GM19193 (cell line): ENCODE measurements around the gene TMEM138.

ENCODE experiments used
- POLR2A ChIP-seq: IDR thresholded peaks from 4 replicates; pipeline ENCODE4 v1.6.1; 2011; ENCODE audit not compliant: insufficient read depth, insufficient read length; ENCODE audit errors: extremely low read depth

TMEM138 gene

DNA sequence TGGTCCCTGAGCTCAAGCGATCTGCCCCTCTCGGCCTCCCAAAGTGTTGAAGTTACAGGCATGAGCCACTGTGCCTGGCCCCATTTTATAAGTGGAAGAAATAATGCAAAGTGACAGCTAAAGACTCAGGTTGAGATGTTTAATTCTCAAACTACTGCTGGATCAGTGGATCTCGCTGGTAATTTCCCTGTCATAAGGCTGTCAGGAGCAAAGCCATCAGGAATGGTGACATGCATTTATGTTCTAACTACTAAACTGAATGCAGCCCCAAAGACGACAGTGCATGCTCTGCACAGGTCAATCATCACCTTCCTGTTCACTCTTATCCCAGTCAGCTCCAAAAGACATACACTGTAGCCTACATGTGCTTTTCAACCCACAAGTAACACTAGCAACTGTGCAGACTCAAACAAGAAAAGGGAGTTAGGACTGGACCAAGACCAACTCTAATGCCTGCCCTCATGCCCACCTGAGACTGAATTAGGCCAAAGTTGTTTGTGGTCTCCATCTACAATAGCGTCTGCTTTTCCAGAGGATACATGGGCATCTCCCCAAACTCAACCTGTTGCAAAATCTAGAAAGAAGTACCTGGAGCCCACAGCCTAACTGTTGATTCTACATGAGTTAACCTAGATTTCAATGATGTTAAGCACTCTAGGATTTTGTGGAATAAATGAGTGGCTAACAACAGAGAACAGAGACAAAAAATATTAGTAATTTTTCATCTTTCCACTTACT, 45.0 kb downstream of the TMEM138 start:
- no peak for TF ChIP-seq POLR2A

DNA sequence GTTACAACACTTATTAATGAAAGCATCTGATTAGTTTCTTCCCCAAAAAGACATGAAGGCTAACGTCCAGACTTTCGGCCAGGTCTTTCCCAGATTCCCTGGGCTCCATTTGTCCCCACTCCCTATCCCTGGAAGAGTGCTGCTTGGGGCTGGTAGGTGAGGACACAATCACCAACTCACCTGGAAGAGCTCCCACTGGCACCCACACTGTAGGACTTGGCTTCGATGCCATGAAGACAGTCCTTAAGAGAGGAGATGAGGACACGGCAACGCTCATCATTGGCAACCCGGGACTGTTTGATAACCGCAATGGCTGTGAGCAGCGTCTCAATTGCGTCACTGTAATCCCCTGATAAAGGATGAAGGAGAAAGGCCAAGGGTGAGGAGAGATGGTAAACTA, 49.4 kb downstream of the TMEM138 start:
- no peak for TF ChIP-seq POLR2A

DNA sequence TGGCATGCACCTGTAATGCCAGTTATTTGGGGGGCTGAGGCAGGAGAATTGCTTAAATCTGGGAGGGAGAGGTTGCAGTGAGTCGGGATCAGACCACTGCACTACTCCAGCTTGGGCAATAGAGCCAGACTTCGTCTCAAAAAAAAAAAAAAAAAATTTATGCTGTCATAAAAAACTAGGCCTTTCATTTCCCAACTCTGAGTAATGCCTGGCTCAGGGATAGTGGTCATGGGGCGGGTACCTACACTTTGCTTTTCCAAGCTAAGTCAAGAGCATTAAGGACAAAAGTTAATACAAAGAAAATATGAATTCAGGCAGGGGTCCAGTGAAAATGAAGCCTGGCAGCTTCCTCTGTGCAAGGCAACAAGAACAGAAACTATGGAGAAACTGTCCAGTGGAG, 51.3 kb downstream of the TMEM138 start:
- TF ChIP-seq POLR2A = no peak

DNA sequence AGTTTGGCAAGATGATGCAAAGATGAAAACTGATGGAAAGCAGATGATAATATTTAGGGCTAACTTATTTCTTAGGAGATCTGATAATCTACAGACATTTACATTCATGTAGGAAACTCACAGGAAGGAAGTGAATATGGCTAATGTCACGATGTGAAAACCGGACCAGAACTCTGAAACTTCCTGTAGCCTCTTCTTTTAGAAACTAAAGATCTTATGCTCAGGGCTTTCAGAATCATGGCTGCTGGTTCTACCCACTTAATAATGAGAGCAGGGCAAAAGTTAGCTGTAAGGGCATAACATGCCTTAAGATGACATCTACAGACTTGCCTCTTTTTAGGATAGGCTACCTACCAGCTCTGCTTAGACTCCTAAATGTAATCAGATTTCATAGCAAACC, 52.4 kb downstream of the TMEM138 start:
- no peak for TF ChIP-seq POLR2A

DNA sequence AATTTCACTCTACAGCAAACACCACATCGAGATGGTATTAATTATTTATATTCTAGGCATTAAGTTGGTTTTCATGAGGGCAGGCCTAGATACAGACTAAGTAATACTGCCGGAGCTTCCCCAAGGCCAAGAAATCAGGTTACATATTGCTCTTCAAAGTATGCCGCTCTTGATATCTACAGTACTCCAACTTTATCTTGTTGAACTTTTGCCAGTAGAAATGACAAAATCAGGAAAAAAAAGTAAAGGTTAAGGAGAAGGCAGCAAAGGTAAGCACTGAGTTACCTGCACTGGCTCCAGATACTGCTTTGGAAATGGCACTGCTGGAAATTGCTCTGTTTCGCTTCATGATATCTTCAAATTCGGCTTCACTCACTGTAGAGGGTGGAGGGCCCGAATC, 53.2 kb downstream of the TMEM138 start:
- TF ChIP-seq POLR2A = no peak

DNA sequence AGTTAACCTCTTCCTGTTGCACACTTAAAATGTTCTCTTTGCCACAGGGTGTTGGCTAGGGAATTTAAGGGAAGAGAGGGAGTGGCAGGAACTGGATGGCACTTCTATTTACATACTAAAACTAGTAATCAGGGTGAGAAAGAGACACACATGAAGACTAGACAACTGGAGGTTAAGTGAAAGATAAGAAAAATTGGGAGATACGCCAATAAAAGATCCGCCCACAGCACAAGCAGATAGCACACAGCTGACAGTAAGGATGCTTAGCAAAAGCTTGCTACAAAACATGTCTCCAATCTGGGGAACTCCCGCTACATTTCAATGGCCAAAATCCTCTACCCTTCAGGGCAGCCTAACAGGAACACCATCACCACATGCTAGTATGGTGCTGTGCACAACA, 54.8 kb downstream of the TMEM138 start:
- TF ChIP-seq POLR2A = no peak

DNA sequence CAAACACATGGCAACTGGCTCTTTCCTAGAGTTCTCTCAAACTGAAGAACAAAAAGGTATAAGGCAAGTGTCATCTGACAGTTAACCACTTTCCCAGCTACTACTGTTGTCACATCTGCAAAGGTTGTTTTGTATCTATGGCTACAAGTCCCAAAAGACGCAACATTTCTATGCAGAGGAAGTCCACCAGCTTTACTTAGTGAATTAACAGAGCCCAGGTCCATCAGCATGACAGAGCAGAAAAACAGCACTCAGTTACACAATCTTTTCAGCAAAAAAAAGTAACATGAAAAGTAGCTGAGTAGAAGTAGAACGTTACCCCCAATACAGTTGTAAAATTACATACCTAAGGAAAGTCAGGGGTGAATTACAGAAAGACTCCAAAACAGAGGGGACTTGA, 55.5 kb downstream of the TMEM138 start:
- TF ChIP-seq POLR2A = no peak

DNA sequence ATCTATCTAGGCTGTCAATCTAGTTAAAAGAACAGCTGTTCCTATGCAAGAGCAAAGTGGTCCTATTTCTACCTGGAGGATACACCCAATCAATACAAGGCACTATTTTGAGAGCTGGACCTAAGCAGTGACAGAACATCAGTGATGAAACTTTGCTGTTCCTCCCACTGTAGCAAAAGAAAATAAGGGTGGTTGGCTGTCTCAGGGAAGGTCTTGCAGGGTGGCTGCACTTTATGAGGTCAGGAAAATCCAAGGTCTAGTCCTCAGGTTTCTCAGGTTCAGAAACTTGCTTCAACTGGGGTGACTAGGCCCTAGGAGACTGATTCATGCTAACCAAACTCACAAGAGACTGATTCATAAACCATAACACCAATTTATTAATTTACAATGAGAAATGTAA, 56.0 kb downstream of the TMEM138 start:
- no peak for TF ChIP-seq POLR2A
